Spleen (tissue), 7 donors: ENCODE results near the gene PPM1E.

Experiments used
- CTCF ChIP-seq, 11 experiments: fragments of 200-600 bp in 7 of 11; fragments of 450-650 bp in 4 of 11; sonication (generic) in 4 of 11; IDR thresholded peaks in 8 of 11; conservative IDR thresholded peaks in 3 of 11; 1 replicate in 7 of 11; 2 replicates in 4 of 11; pipeline versions ENCODE4 v1.4.0 to v1.8.0; 2016 to 2021; ENCODE audit warnings: antibody characterized with exemption in 11 of 11, inconsistent platforms in 4 of 11, mild to moderate bottlenecking in 1 of 11
- POLR2A ChIP-seq, 3 donors: fragments of 450-650 bp; IDR thresholded peaks; one replicate each; pipeline ENCODE4 v1.5.1; 2017; ENCODE audit warnings: antibody characterized with exemption in 3 of 3, mild to moderate bottlenecking in 1 of 3
- POLR2AphosphoS5 ChIP-seq, 3 donors: sonication (generic); formaldehyde crosslinking; IDR thresholded peaks; one replicate each; pipeline ENCODE4 v1.5.1; 2017; ENCODE audit warnings: antibody characterized with exemption in 3 of 3
- donor health status: DM: no; HTN: no; CAD: no; lungs with moderate emphysema.
- donor health status: DM: no; HTN: no; CAD: no.
- donor health status: DM: no; HTN: no; CAD: no.

- TF ChIP-seq CTCF (IDR thresholded peaks at IDR 0.05 in 8 of 11, conservative IDR thresholded peaks at IDR 0.05 in 3 of 11) = no peak
- TF ChIP-seq POLR2A (IDR thresholded peaks at IDR 0.05) = no peak
- no peak for TF ChIP-seq POLR2AphosphoS5 (IDR thresholded peaks at IDR 0.05)
These were observed 192.2 kb downstream of the PPM1E start for GRCh38 chr17:58947824-58948223.
